GDM1 (cell line): ENCODE results near the gene GDPD5.

Experiments
- DNase-seq: peaks from one replicate; lab custom pipeline; 2025; lab: John Stamatoyannopoulos, UW

Gene GDPD5

DNA sequence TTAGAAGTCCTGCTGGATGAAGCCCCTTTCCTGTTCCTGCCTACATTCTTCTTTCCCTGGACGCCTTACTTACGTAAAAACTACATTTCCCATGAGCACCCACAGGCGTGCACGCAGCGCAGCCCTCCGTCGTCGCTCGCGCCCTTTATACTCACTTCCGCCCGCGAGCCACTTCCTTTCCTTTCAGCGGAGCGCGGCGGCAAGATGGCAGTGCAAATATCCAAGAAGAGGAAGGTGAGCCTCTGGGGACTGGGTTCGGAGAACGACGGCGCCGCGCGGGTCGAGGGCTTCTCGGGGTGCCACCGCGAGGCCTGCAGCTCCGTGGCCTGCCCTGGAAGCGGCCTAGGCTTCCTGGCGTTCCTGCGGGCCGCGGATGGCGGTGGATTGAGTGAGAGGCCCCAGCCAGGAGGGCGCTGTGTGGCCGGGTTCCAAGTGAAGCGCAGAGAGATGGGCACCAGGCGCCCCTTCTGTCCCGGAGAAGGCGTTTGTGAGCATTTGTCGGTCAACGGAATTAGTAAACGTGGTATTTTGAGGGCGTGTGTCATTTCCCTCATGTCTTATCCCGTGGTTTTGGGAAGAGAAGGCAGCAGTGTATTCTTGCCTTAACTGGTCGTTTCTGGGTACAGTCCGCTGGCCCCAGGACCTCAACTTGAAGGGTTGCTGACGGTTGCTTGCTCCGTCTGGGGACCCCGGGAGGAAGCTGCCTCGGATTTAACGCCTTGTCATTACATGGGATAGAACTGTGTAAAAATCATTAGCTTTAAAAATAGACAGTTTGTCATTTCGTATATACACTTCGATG, 126.2 kb downstream of the GDPD5 start, which contains the start of gene RPS3:
RPS3 (plus strand) TSS at position 175 of the 802 bp plus-strand sequence; CDS start at position 205, 30 bp downstream.
- DNase-seq, result peak; percentile 88

DNA sequence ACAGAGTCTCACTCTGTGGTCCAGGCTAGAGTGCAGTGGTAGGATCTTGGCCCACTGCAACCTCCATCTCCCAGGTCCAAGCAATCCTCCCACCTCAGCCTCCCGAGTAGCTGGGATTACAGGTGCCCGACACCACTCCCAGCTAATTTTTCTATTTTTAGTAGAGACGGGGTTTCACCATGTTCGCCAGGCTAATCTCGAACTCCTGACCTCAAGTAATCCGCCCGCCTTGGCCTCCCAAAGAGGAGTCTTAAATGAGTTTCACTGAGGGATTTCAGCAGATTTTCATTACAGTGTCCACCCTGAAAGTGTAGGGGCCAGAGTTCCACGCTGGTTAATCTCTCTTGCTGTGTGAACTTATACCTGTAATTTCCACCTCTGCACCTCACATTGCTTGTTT, 126.8 kb downstream of the GDPD5 start:
- DNase-seq, result no peak

- DNase-seq, result no peak
Measured at GRCh38 chr11:75394085-75394840, 131.5 kb downstream of the GDPD5 start.

- no peak for DNase-seq
Measured at GRCh38 chr11:75389925-75390324, 135.8 kb downstream of the GDPD5 start.

DNA sequence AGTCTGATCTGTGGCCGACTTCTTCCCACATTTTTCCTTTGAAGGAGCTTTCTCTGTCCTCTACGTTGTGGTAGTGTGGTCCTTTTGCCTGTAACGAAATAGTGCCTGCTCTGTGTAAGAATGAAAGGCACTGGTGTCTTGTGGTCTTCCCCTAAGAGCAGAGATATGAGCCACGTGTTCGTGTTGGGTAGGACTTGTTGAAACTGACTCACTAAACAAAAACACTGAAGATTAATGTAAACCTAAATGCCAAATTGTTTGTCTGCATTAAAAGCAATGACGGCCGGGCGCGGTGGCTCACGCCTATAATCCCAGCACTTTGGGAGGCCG, 136.5 kb downstream of the GDPD5 start:
- DNase-seq, result no peak

DNA sequence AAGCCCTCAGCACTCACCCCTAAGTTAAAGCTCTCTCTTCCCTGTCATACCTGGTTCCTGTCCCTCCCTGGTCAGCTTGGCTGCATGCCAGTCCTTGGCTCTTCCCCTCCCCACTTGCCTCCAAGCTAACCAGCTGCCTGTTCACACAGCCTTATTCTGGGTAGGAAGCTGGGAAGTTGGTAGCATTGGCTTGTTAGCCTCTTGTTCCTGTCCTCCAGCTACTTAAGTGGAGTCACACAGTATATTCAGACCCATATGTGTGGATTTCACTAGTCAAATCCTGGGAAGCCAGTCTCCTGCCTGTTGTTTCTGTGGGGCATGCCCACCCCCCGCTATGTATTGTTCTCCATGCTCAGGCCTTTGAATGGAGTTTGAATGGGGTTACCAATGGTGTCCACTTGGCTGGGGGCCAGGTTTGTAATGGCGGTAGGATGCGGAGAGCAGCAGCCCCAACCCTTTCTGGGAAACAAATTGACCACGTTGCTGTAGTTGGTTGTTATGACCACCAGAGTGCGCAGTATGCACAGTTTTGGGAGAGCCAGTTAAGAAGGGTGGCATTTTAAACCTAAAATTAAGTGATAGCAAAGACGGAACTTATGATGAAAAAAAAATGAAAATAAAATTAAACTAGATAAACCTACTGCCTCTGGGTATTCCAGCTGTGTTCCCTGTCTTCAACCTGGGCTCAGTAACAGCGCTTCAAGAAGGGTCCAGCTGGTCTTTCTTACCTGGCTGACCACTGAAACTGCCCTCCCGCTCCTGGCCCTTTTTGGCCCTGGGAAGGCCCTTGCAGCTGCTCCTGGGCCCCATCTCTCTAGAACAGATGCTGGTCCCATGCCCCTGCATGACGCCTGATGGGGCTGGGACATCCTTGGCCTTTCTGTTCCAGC, 137.1 kb downstream of the GDPD5 start:
- peak; percentile 66 for DNase-seq

DNA sequence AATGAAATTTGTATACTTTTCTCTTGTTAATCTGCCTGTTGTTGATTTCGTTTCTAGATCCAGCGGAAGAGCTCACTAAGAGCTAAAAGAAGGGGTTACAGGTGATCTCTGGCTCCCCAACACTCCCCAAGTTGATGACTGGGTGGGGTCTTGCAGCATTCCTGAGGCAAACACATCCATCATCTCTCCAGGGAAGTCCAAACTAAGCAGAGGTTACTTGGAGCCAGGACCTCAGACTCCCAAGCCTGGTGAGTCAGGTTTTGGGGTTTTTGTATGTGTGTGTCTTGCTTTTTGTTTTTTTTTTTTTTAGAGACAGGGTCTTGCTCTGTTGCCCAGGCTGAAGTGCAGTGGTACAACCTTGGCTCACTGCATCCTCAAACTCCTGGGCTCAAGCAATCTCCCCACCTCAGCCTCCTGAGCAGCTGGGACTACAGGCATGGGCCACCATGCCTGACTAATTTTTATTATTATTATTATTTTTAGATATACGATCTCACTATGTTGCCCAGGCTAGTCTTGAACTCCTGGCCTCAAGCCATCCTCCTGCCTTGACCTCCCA, 137.9 kb downstream of the GDPD5 start:
- DNase-seq, result no peak

DNA sequence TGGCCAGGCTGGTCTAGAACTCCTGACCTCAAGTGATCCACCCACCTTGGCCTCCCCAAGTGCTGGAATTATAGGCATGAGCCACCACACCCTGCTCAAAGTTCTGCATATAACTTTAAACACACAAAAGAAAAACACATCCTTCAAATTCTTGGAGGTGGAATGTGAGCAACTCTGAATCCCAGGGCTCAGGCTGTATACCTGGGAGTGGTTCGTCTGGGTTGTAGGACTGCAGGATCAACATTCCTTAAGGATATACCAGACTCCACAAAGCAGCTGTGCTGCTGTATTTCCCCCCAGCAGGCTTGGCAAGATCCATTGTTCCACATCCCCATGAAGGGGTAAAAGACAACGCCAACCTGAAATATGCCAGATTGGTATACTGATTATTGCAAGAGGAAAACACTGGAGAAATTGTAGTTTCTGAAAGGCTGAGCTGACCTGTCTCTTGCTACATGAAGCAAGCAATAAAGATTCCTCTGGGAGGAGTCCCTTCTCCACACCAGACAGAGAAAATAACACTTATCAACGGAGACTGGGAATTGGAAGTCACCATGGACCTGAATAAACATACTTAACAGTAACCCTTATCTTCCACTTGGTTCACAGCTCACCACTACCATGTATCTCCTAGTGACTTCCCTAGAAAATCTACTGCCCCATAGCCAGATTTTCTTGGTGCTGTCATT, 138.7 kb downstream of the GDPD5 start:
- DNase-seq, result no peak
